NCI-H345 (cell line): ENCODE measurements around the gene GNB1L.
A peak's percentile ranks its signal among the peaks of the same experiment; 100 is the strongest.
"Not testable (repeated sequence)": the region's sequence is repeated elsewhere in the genome, so short reads cannot be mapped to it uniquely, and the experiment has no call there.

Experiments used
- DNase-seq: peaks from one replicate; lab custom pipeline; 2025; lab: John Stamatoyannopoulos, UW

GNB1L gene

GRCh38 chr22:19795617-19796008, 59.1 kb downstream of the GNB1L start:
- no peak for DNase-seq

- DNase-seq, result no peak
These were observed 60.9 kb downstream of the GNB1L start for GRCh38 chr22:19793661-19794310.

- no peak for DNase-seq
These were observed 61.5 kb downstream of the GNB1L start for GRCh38 chr22:19793161-19793560.

- DNase-seq, result not testable (repeated sequence)
These were observed 62.2 kb downstream of the GNB1L start for GRCh38 chr22:19792383-19792896.

GRCh38 chr22:19791894-19792293, 62.8 kb downstream of the GNB1L start:
- DNase-seq, result no peak

GRCh38 chr22:19791243-19791642, 63.4 kb downstream of the GNB1L start:
- no peak for DNase-seq

GRCh38 chr22:19789828-19790227, 64.8 kb downstream of the GNB1L start:
- no peak for DNase-seq

GRCh38 chr22:19789406-19789805, 65.3 kb downstream of the GNB1L start:
- no peak for DNase-seq

- no peak for DNase-seq
These were observed 65.9 kb downstream of the GNB1L start for GRCh38 chr22:19788661-19789225.

- DNase-seq, result no peak
These were observed 66.9 kb downstream of the GNB1L start for GRCh38 chr22:19787849-19788141.

- no peak for DNase-seq
These were observed 67.5 kb downstream of the GNB1L start for GRCh38 chr22:19786959-19787848.

- no peak for DNase-seq
These were observed 68.4 kb downstream of the GNB1L start for GRCh38 chr22:19786264-19786585.

- no peak for DNase-seq
These were observed 69.0 kb downstream of the GNB1L start for GRCh38 chr22:19785461-19786263.

GRCh38 chr22:19784384-19785175, 70.1 kb downstream of the GNB1L start:
- DNase-seq, result no peak

- DNase-seq, result peak; percentile 72
These were observed 70.9 kb downstream of the GNB1L start for GRCh38 chr22:19783586-19784383.

- DNase-seq, result no peak
These were observed 72.1 kb downstream of the GNB1L start for GRCh38 chr22:19782533-19782932.

GRCh38 chr22:19779685-19780268, 74.9 kb downstream of the GNB1L start:
- no peak for DNase-seq

GRCh38 chr22:19779011-19779421, 75.7 kb downstream of the GNB1L start:
- no peak for DNase-seq

GRCh38 chr22:19777192-19777591, 77.5 kb downstream of the GNB1L start:
- DNase-seq, result not testable (repeated sequence)

- no peak for DNase-seq
These were observed 78.1 kb downstream of the GNB1L start for GRCh38 chr22:19776433-19777031.
